Parathyroid adenoma (tissue), 2 donors: ENCODE results near the gene DHDDS.
"Not testable (repeated sequence)": the region's sequence is repeated elsewhere in the genome, so short reads cannot be mapped to it uniquely, and the experiment has no call there.

Source experiments
- H2AFZ ChIP-seq: fragments of 300-600 bp; sonication (generic); one replicate; pipeline ENCODE4 v1.7.0; 2017; ENCODE audit warnings: antibody characterized with exemption, mild to moderate bottlenecking
- H3K27ac ChIP-seq: fragments of 300-600 bp; sonication (generic); one replicate; pipeline ENCODE4 v1.7.0; 2017
- H3K27me3 ChIP-seq: fragments of 300-600 bp; sonication (generic); one replicate; pipeline ENCODE4 v1.7.0; 2017; ENCODE audit warnings: low read length; ENCODE audit not compliant: control insufficient read depth, insufficient read depth
- H3K36me3 ChIP-seq: fragments of 300-600 bp; sonication (generic); one replicate; pipeline ENCODE4 v1.7.0; 2017; ENCODE audit warnings: low read length; ENCODE audit not compliant: control insufficient read depth, insufficient read depth
- H3K4me1 ChIP-seq: fragments of 300-600 bp; sonication (generic); one replicate; pipeline ENCODE4 v1.7.0; 2017; ENCODE audit warnings: control low read depth
- H3K4me2 ChIP-seq: fragments of 300-600 bp; sonication (generic); one replicate; pipeline ENCODE4 v1.7.0; 2017; ENCODE audit warnings: low read length
- H3K4me3 ChIP-seq: fragments of 300-600 bp; sonication (generic); one replicate; pipeline ENCODE4 v1.7.0; 2017; ENCODE audit warnings: low read depth, low read length
- H3K79me2 ChIP-seq: fragments of 300-600 bp; sonication (generic); one replicate; pipeline ENCODE4 v1.7.0; 2017; ENCODE audit warnings: control low read depth
- H3K9ac ChIP-seq: fragments of 300-600 bp; sonication (generic); one replicate; pipeline ENCODE4 v1.7.0; 2017; ENCODE audit warnings: mild to moderate bottlenecking
- H3K9me3 ChIP-seq: fragments of 300-600 bp; sonication (generic); one replicate; pipeline ENCODE4 v1.7.0; 2017; ENCODE audit warnings: low read length; ENCODE audit not compliant: control insufficient read depth
- CTCF ChIP-seq: fragments of 300-600 bp; sonication (generic); IDR thresholded peaks from one replicate; pipeline ENCODE4 v1.7.0; 2017; ENCODE audit warnings: antibody characterized with exemption, mild to moderate bottlenecking
- donor health status: primary hyperparathyroidism.

DHDDS gene, protein sequence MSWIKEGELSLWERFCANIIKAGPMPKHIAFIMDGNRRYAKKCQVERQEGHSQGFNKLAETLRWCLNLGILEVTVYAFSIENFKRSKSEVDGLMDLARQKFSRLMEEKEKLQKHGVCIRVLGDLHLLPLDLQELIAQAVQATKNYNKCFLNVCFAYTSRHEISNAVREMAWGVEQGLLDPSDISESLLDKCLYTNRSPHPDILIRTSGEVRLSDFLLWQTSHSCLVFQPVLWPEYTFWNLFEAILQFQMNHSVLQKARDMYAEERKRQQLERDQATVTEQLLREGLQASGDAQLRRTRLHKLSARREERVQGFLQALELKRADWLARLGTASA

GRCh38 chr1:26431979-26432695, at the start of gene DHDDS:
DHDDS (plus strand) TSS chr1:26432321; CDS start chr1:26432946, 625 bp downstream.
- H3K4me2 ChIP-seq, result peak within 1 kb of the TSS; percentile 78
- H3K9ac ChIP-seq, result no peak within 1 kb of the TSS
- H3K27ac ChIP-seq, result peak within 1 kb of the TSS; percentile 65
- no peak for TF ChIP-seq CTCF
- peak within 1 kb of the TSS; percentile 91 for H3K4me3 ChIP-seq
- H3K36me3 ChIP-seq, result no peaks in the 10 kb centered on the region
- H3K4me1 ChIP-seq, result no peaks in the 10 kb centered on the region
- H3K9me3 ChIP-seq, result no peaks in the 10 kb centered on the region
- no peaks in the 10 kb centered on the region for H3K27me3 ChIP-seq
- H2AFZ ChIP-seq, result peak within 1 kb of the TSS; percentile 89
- H3K79me2 ChIP-seq, result no peaks in the 10 kb centered on the region

GRCh38 chr1:26384076-26384475, 48.0 kb upstream of the DHDDS start:
- no peak overlapping the region for H3K4me3 ChIP-seq
- H3K27ac ChIP-seq, result no peak overlapping the region
- H2AFZ ChIP-seq, result no peak overlapping the region
- H3K79me2 ChIP-seq, result no peaks in the 10 kb centered on the region
- H3K27me3 ChIP-seq, result no peaks in the 10 kb centered on the region
- H3K36me3 ChIP-seq, result no peaks in the 10 kb centered on the region
- H3K4me1 ChIP-seq, result no peaks in the 10 kb centered on the region
- no peaks in the 10 kb centered on the region for H3K9me3 ChIP-seq
- no peak overlapping the region for H3K4me2 ChIP-seq
- no peak for TF ChIP-seq CTCF
- no peak overlapping the region for H3K9ac ChIP-seq

DNA sequence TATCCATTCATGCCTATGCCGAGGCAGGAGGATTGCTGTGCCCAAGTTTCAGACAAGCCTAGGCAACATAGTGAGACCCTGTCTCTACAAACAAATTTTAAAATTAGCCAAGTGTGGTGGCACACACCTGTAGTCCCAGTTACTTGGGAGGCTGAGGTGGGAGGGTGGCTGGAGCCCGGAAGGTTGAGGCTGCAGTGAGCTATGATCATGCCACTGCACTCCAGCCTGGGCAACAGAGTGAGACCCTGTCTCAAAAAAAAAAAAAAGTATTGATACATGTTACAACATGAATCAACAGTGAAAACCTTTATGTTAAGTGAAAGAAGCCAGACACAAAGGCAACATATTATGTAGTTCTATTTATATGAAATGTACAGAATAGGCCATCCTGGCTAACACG, 47.1 kb upstream of the DHDDS start:
- H3K27me3 ChIP-seq, H3K9ac ChIP-seq, H2AFZ ChIP-seq, H3K4me3 ChIP-seq, H3K27ac ChIP-seq, H3K4me1 ChIP-seq, H3K4me2 ChIP-seq, H3K36me3 ChIP-seq, H3K9me3 ChIP-seq, H3K79me2 ChIP-seq: not testable (repeated sequence)

GRCh38 chr1:26387447-26387846, 44.7 kb upstream of the DHDDS start:
- no peaks in the 10 kb centered on the region for H3K27me3 ChIP-seq
- H3K36me3 ChIP-seq, result no peaks in the 10 kb centered on the region

More at GRCh38 chr1:26387447-26387846, 44.7 kb upstream of the DHDDS start:
- no peaks in the 10 kb centered on the region for H3K79me2 ChIP-seq
- H3K9me3 ChIP-seq, result no peaks in the 10 kb centered on the region
- H3K4me2 ChIP-seq, result no peak overlapping the region
- no peaks in the 10 kb centered on the region for H3K4me1 ChIP-seq
- H3K9ac ChIP-seq, result no peak overlapping the region
- no peak for TF ChIP-seq CTCF
- no peak overlapping the region for H3K27ac ChIP-seq
- H3K4me3 ChIP-seq, result no peak overlapping the region
- no peak overlapping the region for H2AFZ ChIP-seq
